Lower leg skin (tissue), 4 donors: Measurements from ENCODE around the gene LETMD1. TPM values are rescaled to one million over a fixed set of nuclear protein-coding genes. Genes with fewer than 3 reads are reported as not detected.

Experiments
- DNase-seq, 2 donors: peaks; one replicate each; pipeline ENCODE4 v3.0.0-alpha.2; 2019; ENCODE audit warnings: low spot score in 2 of 2
- H3K4me3 ChIP-seq: fragments of 200-600 bp; sonication (generic); 2 replicates; pipeline ENCODE4 v1.5.1; 2017; ENCODE audit warnings: mild to moderate bottlenecking, low read depth; ENCODE audit not compliant: poor library complexity, severe bottlenecking
- CTCF ChIP-seq, 3 donors: fragments of 450-650 bp; IDR thresholded peaks; one replicate each; pipeline ENCODE4 v1.5.1; 2016; ENCODE audit warnings: antibody characterized with exemption in 3 of 3, mild to moderate bottlenecking in 3 of 3, moderate library complexity in 2 of 3
- POLR2A ChIP-seq, 2 donors: fragments of 450-650 bp; IDR thresholded peaks; one replicate each; pipeline ENCODE4 v1.6.1; 2016 to 2017; ENCODE audit warnings: antibody characterized with exemption in 2 of 2, mild to moderate bottlenecking in 1 of 2, moderate library complexity in 1 of 2
- WGBS, 2 donors: methylation state at CpG; one replicate each; pipeline ENCODE4 v1.1.5; 2018; 5-methylcytosine and 5-hydroxymethylcytosine counted together
- intact Hi-C: fragments of 100-400 bp; cut with DNase I; formaldehyde crosslinking; loops from one replicate; pipeline ENCODE4 v1.15.0; 2023; ENCODE audit warnings: low total_unique reads
- total RNA-seq, 4 donors: library from RNA; depleted of rRNA; stranded (reverse); fragments of >200 nt; gene quantifications; one replicate each; pipeline ENCODE4 v1.1.0, GENCODE V29; 2016

The LETMD1 gene
- total RNA-seq, 4 donors from 2014 or later = 51.3 to 75.1 (median 56.6) TPM

- WGBS, 2 donors = 76 to 83% methylated on average over 7 of the region's 7 CpGs
- DNase-seq = no peak
- intact Hi-C loops = no loop called here
- no peak overlapping the region for H3K4me3 ChIP-seq
- TF ChIP-seq CTCF (IDR thresholded peaks at IDR 0.05) = no peak
- TF ChIP-seq POLR2A (IDR thresholded peaks at IDR 0.05) = no peak
Measured at GRCh38 chr12:51059086-51059485, 11.0 kb downstream of the LETMD1 start.

GRCh38 chr12:51062631-51063397 lies 14.7 kb downstream of the LETMD1 start:
- 72 to 79% methylated on average over 9 of the region's 9 CpGs for WGBS, 2 donors
- no peak for DNase-seq
- no peak overlapping the region for H3K4me3 ChIP-seq
- intact Hi-C loops = no loop called here
- TF ChIP-seq POLR2A (IDR thresholded peaks at IDR 0.05) (no peak), CTCF (IDR thresholded peaks at IDR 0.05) (no peak)

GRCh38 chr12:51065530-51065929 lies 17.4 kb downstream of the LETMD1 start:
- no peak overlapping the region for H3K4me3 ChIP-seq
- intact Hi-C loops = no loop called here
- TF ChIP-seq POLR2A (IDR thresholded peaks at IDR 0.05) (no peak), CTCF (IDR thresholded peaks at IDR 0.05) (no peak)
- no peak for DNase-seq
- WGBS, 2 donors = 94 to 97% methylated on average over 5 of the region's 5 CpGs

GRCh38 chr12:51067229-51067628 lies 19.1 kb downstream of the LETMD1 start:
- DNase-seq = no peak
- no peak overlapping the region for H3K4me3 ChIP-seq
- WGBS, 2 donors = 97 to 100% methylated on average over 2 to 4 of the region's 4 CpGs
- intact Hi-C loops = no loop called here
- TF ChIP-seq CTCF (IDR thresholded peaks at IDR 0.05) = no peak
- no peak for TF ChIP-seq POLR2A (IDR thresholded peaks at IDR 0.05)

- no peak for TF ChIP-seq CTCF (IDR thresholded peaks at IDR 0.05)
- TF ChIP-seq POLR2A (IDR thresholded peaks at IDR 0.05) = no peak
- intact Hi-C loops = no loop called here
- 78 to 88% methylated on average over 7 of the region's 7 CpGs for WGBS, 2 donors
- no peak overlapping the region for H3K4me3 ChIP-seq
- no peak for DNase-seq
Measured at GRCh38 chr12:51067771-51068170, 19.6 kb downstream of the LETMD1 start.

- WGBS, 2 donors = 75 to 81% methylated on average over 3 of the region's 3 CpGs
- intact Hi-C loops = no loop called here
- no peak for TF ChIP-seq CTCF (IDR thresholded peaks at IDR 0.05)
- TF ChIP-seq POLR2A (IDR thresholded peaks at IDR 0.05) = no peak
Measured at GRCh38 chr12:51070004-51070403, 21.9 kb downstream of the LETMD1 start.

More at GRCh38 chr12:51070004-51070403, 21.9 kb downstream of the LETMD1 start:
- H3K4me3 ChIP-seq = no peak overlapping the region
- no peak for DNase-seq
